Activated CD4-positive, alpha-beta memory T cell treated with anti-CD3 and anti-CD28 coated beads for 36 hours (primary cell): ENCODE results near the gene TPT1. TPM values are rescaled to one million over a fixed set of nuclear protein-coding genes. Genes with fewer than 3 reads are reported as not detected.

Experiments
- total RNA-seq, 2 experiments: library from RNA; stranded (reverse); gene quantifications; one replicate each; pipeline ENCODE4 v1.2.3, GENCODE V29; 2021

TPT1 gene
- total RNA-seq, 2 experiments from 2014 or later = 3,227 to 3,264 TPM

Other genes with a start within 250 kb of the TPT1 start
- 10 to 100 TPM; 25.4 to 26.0 TPM for gene GTF2F2, start 220.7 kb downstream of the TPT1 start, total RNA-seq
- not detected for gene KCTD4, start 140.1 kb downstream of the TPT1 start, total RNA-seq
- gene SLC25A30, start 77.2 kb upstream of the TPT1 start, total RNA-seq = 10 to 100 TPM; 14.6 to 15.3 TPM
- 10 to 100 TPM; 19.5 to 20.5 TPM for gene COG3, start 123.8 kb upstream of the TPT1 start, total RNA-seq